Hippocampal formation (tissue), 2 donors: ENCODE measurements around the gene CFAP299.
"Not testable (repeated sequence)": the region's sequence is repeated elsewhere in the genome, so short reads cannot be mapped to it uniquely, and the experiment has no call there.

ENCODE experiments used
- DNase-seq, 2 donors: peaks; one replicate each; lab custom pipeline; 2025; lab: John Stamatoyannopoulos, UW

Gene CFAP299

DNA sequence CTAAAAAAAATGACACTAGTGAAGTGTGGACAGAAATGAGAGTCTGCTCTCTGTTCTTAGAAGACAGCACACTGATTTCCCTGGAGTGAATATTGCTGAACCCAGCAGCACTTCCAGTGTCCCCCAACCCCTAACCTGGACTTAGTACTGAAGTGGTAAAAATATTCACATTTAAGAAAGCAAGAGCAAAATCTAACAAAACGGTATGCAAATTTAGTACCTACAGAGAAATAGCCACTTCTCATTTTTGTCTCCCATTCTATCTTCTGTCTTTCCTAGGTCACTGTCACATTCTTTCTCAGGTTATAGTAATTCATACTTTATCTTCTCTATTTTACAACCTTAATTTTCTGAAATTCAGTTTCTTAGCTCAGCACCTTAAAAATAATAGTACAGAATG is 274.7 kb downstream of the CFAP299 start:
- DNase-seq, result no peak

DNA sequence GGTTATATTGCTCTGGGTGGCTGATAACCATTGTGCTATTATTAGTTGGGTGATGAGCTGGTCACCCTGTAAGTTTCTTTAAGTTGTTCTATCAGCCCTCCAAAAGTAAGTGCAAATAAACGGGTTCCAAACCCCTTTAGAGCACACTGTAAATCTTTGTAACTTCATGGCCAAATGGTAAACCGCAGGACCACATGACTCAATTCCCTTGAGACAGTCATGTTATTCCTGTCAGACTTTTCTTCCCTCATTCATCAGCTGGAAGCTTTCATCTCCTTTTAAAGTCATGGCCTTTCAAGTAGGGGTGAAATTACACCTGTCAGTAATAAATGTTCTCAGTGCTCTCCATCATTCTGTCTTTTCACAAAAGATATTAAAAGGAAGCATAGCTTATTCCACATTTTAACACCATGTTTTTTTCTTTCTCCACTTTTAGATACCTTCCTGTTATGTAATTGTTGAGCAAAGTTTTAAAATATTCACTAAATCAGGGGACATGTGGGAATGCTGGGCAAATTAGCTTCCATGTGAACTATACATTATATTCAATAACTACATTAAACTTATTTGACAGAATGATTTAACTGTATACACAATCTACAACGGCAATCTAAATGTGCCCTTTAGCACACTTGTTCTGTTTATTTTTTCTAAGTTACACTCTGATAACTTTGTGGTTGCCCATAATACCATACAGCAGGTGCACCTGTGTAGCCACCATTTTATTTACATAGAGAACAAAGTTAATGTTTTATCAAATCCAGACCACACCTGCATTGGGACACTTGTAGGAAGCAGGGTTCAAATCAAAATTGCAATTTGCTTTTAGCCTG is 275.5 kb downstream of the CFAP299 start:
- no peak for DNase-seq

GRCh38 chr4:80611678-80611979 is 276.1 kb downstream of the CFAP299 start:
- no peak for DNase-seq

DNA sequence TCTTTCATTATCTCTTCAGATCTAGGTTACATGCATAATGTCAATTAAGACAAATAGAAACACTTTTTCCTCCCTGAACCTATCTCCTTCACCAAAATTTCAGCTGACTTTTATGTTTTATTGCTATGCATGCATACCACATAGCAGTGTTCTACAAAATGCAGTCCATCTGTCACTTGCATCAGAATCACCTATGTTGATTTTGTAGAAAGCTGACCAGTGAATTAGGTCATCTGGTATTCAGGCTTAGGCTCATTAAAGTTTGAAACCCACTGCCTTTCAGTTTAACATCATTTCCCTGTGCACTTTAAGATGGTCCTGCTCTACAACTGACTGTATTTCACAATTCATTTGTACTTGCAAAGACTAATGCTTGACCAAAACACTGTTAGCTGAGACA is 277.9 kb downstream of the CFAP299 start:
- no peak for DNase-seq

DNA sequence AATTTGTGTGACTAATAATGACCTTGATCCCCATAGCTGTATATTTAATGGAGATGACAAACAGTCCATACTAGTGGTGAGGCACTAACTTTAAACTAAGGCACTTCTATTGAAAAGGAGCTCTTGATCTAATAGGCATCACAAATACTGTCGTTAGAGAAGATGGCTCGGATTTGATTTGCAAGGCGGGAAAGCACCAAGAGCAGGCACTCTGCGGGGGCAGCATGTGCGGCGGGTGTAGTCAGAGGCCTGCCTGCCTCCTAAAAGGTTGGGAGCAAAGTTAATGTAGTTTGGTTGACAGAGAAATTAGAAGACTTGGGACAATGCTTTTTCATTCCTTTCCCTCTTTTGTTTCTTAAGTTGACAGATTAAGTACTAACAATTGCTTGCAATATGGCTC is 278.8 kb downstream of the CFAP299 start:
- no peak for DNase-seq

DNA sequence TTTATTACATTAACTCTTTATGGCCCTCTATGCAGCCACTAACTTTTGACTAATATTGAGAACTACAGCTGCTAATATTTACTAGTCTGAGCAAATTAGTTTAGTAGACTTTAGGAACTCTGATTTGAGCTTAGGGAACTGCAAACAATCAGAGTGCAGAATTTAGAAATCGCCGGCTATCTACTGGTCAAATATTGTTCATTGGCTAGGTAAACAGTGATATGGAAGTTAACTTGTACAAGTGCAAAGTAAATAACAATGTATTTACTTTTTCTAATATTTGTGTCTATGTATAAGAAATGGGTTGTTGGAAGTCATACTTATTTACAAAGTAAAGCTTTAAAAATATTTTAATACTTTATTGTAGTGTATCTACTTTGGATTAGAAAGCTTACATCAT is 279.6 kb downstream of the CFAP299 start:
- DNase-seq, result no peak

GRCh38 chr4:80619070-80619674 is 283.6 kb downstream of the CFAP299 start:
- DNase-seq, result no peak

DNA sequence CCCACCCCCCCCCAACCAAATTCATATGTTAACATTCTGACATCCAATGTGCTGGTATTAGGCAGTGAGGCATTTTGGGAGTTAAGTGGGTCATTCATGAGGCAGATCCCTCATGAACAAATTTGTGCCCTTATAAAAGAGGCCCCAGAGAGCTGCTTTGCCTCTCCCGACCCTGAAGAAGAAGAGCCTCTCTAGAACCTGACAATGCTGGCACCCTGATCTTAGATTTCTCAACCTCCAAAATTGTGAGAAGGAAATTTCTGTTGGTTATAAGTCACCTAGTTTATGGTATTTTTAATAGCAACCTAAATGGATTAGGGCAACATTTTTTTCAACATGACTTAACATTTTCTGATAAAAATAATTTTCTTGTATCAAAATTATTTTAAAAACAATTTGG is 296.3 kb downstream of the CFAP299 start:
- DNase-seq, result no peak

- DNase-seq, result no peak
Measured at GRCh38 chr4:80637190-80637589, 301.7 kb downstream of the CFAP299 start.

DNA sequence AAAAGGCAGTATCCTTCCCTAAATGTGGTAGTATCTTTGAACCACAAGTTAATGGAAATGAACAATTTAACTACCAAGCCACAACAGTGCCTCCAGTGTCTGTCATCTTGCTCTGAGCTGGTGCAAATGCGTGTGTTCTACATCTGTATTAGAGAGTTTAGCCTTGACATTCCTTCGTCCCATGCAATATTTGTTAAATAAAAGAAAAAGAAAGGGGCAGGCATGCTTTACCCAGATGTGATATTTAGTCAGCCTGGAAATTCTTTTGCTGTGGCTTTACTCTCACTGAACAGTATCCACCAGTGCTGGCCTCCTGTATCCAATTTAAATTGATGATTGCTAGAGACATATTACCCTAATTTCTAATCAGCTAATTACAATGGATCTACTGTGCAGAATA is 310.5 kb downstream of the CFAP299 start:
- DNase-seq, result no peak

GRCh38 chr4:80655662-80656061 is 320.1 kb downstream of the CFAP299 start:
- DNase-seq, result no peak

GRCh38 chr4:80670118-80670517 is 334.6 kb downstream of the CFAP299 start:
- not testable (repeated sequence) for DNase-seq

DNA sequence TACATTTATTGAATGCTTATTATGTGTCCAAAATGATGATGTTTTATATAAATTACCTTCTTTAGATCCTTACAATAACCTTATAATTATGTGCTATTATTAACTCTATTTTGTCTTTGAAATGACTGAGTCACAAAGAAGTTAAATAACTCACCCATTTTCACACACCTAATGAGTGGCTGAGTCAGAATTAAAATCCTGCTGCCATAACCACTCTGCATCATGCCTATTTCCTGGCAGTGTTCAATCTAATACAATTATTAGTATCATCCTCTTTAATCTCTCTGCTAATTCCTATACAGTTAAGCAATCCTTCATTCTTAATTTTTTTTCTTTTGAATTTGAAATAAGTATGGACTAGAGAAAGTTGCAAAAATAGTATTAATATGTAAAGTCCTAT is 342.9 kb downstream of the CFAP299 start:
- no peak for DNase-seq

DNA sequence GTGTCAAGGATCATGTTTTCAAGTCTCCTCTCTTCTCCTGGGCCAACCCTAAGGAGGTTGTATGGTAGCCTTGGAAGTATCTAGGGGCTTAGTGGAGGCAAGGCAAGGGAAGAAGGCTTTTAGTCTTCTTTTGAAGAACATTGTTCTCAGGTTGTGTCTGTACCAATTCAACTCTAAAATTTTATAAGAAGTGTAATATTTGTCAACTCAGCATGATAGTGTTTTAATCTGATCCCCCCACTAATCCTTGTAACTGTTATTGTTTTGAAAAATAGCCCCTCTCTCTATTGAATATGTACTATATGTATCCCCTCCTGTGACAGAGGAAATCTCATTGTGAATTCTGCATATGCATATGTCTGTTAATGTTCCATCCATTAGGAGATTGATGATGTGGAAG is 345.4 kb downstream of the CFAP299 start:
- no peak for DNase-seq

GRCh38 chr4:80685214-80685613 is 349.7 kb downstream of the CFAP299 start:
- no peak for DNase-seq

DNA sequence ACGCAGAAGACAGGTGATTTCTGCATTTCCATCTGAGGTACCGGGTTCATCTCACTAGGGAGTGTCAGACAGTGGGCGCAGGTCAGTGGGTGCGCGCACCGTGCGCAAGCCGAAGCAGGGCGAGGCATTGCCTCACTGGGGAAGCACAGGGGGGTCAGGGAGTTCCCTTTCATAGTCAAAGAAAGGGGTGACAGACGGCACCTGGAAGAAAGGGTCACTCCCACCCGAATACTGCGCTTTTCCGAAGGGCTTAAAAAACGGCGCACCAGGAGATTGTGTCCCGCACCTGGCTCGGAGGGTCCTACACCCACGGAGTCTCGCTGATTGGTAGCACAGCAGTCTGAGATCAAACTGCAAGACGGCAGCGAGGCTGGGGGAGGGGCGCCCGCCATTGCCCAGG is 352.2 kb downstream of the CFAP299 start:
- DNase-seq, result not testable (repeated sequence)

DNA sequence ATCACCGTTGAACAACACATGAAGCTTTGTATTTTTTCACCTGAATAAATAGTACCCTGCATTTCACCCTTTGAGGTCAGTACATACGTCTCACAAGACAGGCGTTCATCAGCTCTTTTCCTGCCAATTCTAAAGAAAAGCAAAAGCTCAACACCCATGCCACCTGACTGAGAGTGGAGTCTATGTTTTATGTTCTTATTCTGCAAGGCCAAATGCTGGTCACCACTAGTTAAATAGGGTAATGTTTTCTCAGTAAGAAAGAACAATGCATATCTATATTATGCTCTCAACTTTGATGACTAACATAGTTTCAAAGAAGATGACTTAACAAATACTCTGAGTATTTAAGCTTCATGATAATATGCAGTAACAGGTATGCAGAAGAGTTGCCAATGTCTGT is 358.6 kb downstream of the CFAP299 start:
- no peak for DNase-seq

- no peak for DNase-seq
Measured at GRCh38 chr4:80705311-80705710, 369.8 kb downstream of the CFAP299 start.

GRCh38 chr4:80709082-80709869 is 373.7 kb downstream of the CFAP299 start:
- no peak for DNase-seq

DNA sequence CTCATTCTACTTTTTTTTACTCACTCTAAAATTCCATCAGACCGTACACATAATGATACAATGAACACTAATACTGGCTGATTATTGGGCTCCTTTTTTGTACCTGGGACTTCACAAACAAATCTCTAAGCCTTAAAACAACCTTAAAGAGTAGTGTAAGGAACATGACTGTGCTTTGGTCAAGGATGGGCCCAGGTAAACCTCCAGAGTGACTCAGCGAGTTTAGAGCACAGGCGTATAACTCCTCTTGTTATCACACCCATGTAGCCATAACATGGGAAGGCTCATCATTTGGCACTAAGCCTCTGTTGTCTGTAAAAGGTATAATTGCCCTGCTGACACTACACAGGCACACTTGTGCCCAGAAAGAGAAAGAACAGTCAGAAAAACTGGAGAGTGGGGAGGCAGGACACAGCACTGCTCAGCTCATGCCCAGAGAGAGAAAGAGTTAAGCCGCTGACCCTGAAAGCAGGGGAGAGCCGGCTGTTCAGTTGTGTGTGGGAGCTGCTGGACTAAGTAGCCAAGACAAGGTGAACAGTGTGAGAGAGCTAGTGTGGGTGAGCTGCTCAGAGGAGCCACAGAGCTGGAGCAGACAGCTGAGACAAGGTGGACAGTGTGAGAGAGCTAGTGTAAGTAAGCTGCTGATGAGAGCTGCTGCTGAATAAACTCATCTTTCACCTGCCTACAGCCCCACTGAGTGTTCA is 375.4 kb downstream of the CFAP299 start:
- DNase-seq, result no peak

DNA sequence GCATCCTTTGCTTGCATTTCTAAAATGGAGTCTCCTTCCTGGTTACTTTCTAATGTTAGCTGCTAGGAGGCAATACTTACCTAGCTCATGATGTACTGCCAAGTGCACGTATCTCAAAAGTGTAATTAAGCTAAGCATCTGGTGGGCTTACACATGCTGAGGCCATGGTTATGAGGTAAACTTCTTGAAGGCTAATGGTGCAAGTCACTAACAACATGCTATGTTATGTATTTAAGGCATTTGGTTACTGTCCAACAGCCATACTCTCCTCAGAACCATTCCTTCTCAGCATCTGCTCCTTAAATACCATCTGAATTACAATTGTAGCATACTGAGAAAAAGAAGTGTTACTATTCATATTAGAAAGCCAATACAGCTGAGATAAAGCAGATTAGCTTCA is 376.4 kb downstream of the CFAP299 start:
- DNase-seq, result no peak

DNA sequence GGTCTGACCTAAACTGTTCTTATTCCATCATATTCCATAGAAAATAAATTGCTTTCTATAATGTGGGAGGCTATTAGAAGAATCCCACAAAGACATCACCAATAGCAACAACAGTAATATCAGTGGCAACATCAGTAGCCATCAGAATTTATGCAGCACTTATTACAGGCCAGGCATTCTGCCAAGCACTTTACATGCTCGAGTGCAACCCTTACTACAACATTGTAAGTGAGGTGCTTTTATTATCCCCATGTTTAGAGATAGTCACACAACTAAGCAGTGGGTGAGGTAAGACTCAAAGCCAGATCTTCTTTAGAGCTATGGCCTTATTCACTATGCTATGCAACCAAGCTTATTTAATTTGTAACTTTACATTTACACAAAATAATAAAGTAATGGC is 377.9 kb downstream of the CFAP299 start:
- no peak for DNase-seq
